Loucy (cell line): ENCODE measurements around the gene C1QL2.

Experiments used
- H2AFZ ChIP-seq: fragments of 200-600 bp; sonication (generic); 2 replicates; pipeline ENCODE4 v1.6.0; 2016; ENCODE audit warnings: antibody characterized with exemption, mild to moderate bottlenecking, low read length, moderate library complexity
- H3F3A ChIP-seq: fragments of 200-600 bp; 2 replicates; pipeline ENCODE4 v1.6.0; 2016; ENCODE audit warnings: antibody characterized with exemption, low read depth, mild to moderate bottlenecking
- H3K27me3 ChIP-seq: fragments of 200-600 bp; sonication (generic); 2 replicates; pipeline ENCODE4 v1.6.1; 2014; ENCODE audit warnings: low read length, mild to moderate bottlenecking; ENCODE audit not compliant: insufficient read depth, poor library complexity, severe bottlenecking
- H3K36me3 ChIP-seq: fragments of 200-600 bp; sonication (generic); 2 replicates; pipeline ENCODE4 v1.6.1; 2016; ENCODE audit warnings: low read length; ENCODE audit not compliant: insufficient read depth
- H3K4me1 ChIP-seq: fragments of 200-600 bp; sonication (generic); 2 replicates; pipeline ENCODE4 v1.5.1; 2014; ENCODE audit warnings: low read length, mild to moderate bottlenecking; ENCODE audit not compliant: insufficient read depth, poor library complexity, severe bottlenecking
- H3K4me2 ChIP-seq: fragments of 200-600 bp; sonication (generic); 2 replicates; pipeline ENCODE4 v1.6.0; 2014; ENCODE audit warnings: antibody characterized with exemption, low read length, low read depth, mild to moderate bottlenecking; ENCODE audit not compliant: poor library complexity, severe bottlenecking
- H3K4me3 ChIP-seq: fragments of 200-600 bp; sonication (generic); 2 replicates; pipeline ENCODE4 v1.5.1; 2014; ENCODE audit warnings: low read length, mild to moderate bottlenecking, mixed read lengths; ENCODE audit not compliant: poor library complexity, severe bottlenecking
- H3K79me2 ChIP-seq: fragments of 200-600 bp; sonication (generic); 2 replicates; pipeline ENCODE4 v1.6.1; 2014; ENCODE audit warnings: low read length; ENCODE audit not compliant: insufficient read depth
- H3K9ac ChIP-seq: fragments of 200-600 bp; sonication (generic); 2 replicates; pipeline ENCODE4 v1.6.0; 2014; ENCODE audit warnings: mild to moderate bottlenecking, low read depth, low read length, moderate library complexity; ENCODE audit not compliant: poor library complexity, severe bottlenecking
- H3K9me2 ChIP-seq: fragments of 200-600 bp; sonication (generic); replicated peaks from 2 replicates; pipeline ENCODE4 v1.6.1; 2016; ENCODE audit warnings: low read depth, low read length, mixed read lengths
- H3K9me3 ChIP-seq: fragments of 200-600 bp; sonication (generic); 2 replicates; pipeline ENCODE4 v1.6.1; 2014; ENCODE audit warnings: mild to moderate bottlenecking, antibody characterized with exemption, low read length, low read depth; ENCODE audit not compliant: insufficient read depth
- H4K20me1 ChIP-seq: fragments of 200-600 bp; sonication (generic); 2 replicates; pipeline ENCODE4 v1.6.0; 2014; ENCODE audit warnings: antibody characterized with exemption, low read length, mild to moderate bottlenecking; ENCODE audit not compliant: insufficient read depth, poor library complexity, severe bottlenecking
- CTCF ChIP-seq: fragments of 200-600 bp; sonication (generic); conservative IDR thresholded peaks from 2 replicates; pipeline ENCODE4 v1.5.1; 2014; ENCODE audit warnings: mild to moderate bottlenecking, antibody characterized with exemption, low read length
- EZH2phosphoT487 ChIP-seq: fragments of 200-600 bp; IDR thresholded peaks from 2 replicates; pipeline ENCODE4 v1.6.1; 2018; ENCODE audit warnings: antibody characterized with exemption, mild to moderate bottlenecking, moderate library complexity, borderline replicate concordance

C1QL2 gene

GRCh38 chr2:119119999-119120756 lies 38.4 kb downstream of the C1QL2 start:
- Histone ChIP-seq H3F3A (no peaks in the 10 kb centered on the region), H3K9me2 (no peaks in the 10 kb centered on the region), H3K4me3 (no peak overlapping the region), H2AFZ (no peak overlapping the region), H3K4me2 (no peak overlapping the region), H4K20me1 (no peaks in the 10 kb centered on the region), H3K79me2 (no peaks in the 10 kb centered on the region), H3K4me1 (no peaks in the 10 kb centered on the region), H3K36me3 (no peaks in the 10 kb centered on the region), H3K27me3 (no peaks in the 10 kb centered on the region), H3K9me3 (no peaks in the 10 kb centered on the region), H3K9ac (no peak overlapping the region)
- no peak for TF ChIP-seq CTCF
- TF ChIP-seq EZH2phosphoT487, result no peak

- H3K9me2 ChIP-seq, result no peaks in the 10 kb centered on the region
- H3K27me3 ChIP-seq, result no peaks in the 10 kb centered on the region
- H3K9me3 ChIP-seq, result no peaks in the 10 kb centered on the region
- H3F3A ChIP-seq, result no peaks in the 10 kb centered on the region
- TF ChIP-seq EZH2phosphoT487 (no peak), CTCF (no peak)
- no peaks in the 10 kb centered on the region for H3K79me2 ChIP-seq
- H3K4me3 ChIP-seq, result no peak overlapping the region
- H4K20me1 ChIP-seq, result no peaks in the 10 kb centered on the region
- no peak overlapping the region for H3K4me2 ChIP-seq
- no peaks in the 10 kb centered on the region for H3K36me3 ChIP-seq
- H3K4me1 ChIP-seq, result no peaks in the 10 kb centered on the region
- H3K9ac ChIP-seq, result no peak overlapping the region
- no peak overlapping the region for H2AFZ ChIP-seq
Observed at GRCh38 chr2:119119076-119119785, 39.3 kb downstream of the C1QL2 start.

GRCh38 chr2:119117891-119118882 lies 40.4 kb downstream of the C1QL2 start:
- H3K79me2 ChIP-seq, result no peaks in the 10 kb centered on the region
- H3K9me3 ChIP-seq, result no peaks in the 10 kb centered on the region
- H3K4me2 ChIP-seq, result no peak overlapping the region
- H4K20me1 ChIP-seq, result no peaks in the 10 kb centered on the region
- no peak overlapping the region for H3K9ac ChIP-seq
- H2AFZ ChIP-seq, result no peak overlapping the region
- no peaks in the 10 kb centered on the region for H3K9me2 ChIP-seq
- TF ChIP-seq EZH2phosphoT487 (no peak), CTCF (no peak)
- no peaks in the 10 kb centered on the region for H3K36me3 ChIP-seq
- no peak overlapping the region for H3K4me3 ChIP-seq
- no peaks in the 10 kb centered on the region for H3K27me3 ChIP-seq
- no peaks in the 10 kb centered on the region for H3K4me1 ChIP-seq
- no peaks in the 10 kb centered on the region for H3F3A ChIP-seq
